ENCODE data around the gene CEBPE.

CEBPE gene

GRCh38 chr14:23121361-23121771 is 2.3 kb upstream of the CEBPE start:
- H3K9ac ChIP-seq (ENCODE audit: low read length) = no peak overlapping the region
- H3K79me2 ChIP-seq (ENCODE audit: insufficient read depth, low read length) = no peaks in the 10 kb centered on the region
- H4K20me1 ChIP-seq (ENCODE audit: low read depth, low read length) = no peaks in the 10 kb centered on the region
- no peaks in the 10 kb centered on the region for H3K9me3 ChIP-seq (ENCODE audit: insufficient read depth, low read length)
- H3F3A ChIP-seq (ENCODE audit: insufficient read depth) = no peaks in the 10 kb centered on the region
- H3K27ac ChIP-seq (ENCODE audit: low read depth, low read length) = no peak overlapping the region
- H3K4me3 ChIP-seq (ENCODE audit: insufficient read depth, low read length, poor library complexity, severe bottlenecking) = no peak overlapping the region
- H3K9me2 ChIP-seq (replicated peaks; ENCODE audit: insufficient read depth, low read length) = no peaks in the 10 kb centered on the region
- peak overlapping the region; percentile 6 for H2AFZ ChIP-seq (ENCODE audit: low read depth, low read length, severe bottlenecking)
- TF ChIP-seq EZH2phosphoT487 (conservative IDR thresholded peaks at IDR 0.05; ENCODE audit: low read length) (no peak), CTCF (IDR thresholded peaks at IDR 0.05; ENCODE audit: insufficient read depth, low read length, poor library complexity, severe bottlenecking) (no peak)
- H3K36me3 ChIP-seq (ENCODE audit: low read length) = no peaks in the 10 kb centered on the region
- H3K27me3 ChIP-seq (ENCODE audit: low read length) = no peaks in the 10 kb centered on the region
- H3K4me2 ChIP-seq (ENCODE audit: low read depth, low read length, poor library complexity, severe bottlenecking) = no peak overlapping the region

GRCh38 chr14:23120541-23121251 is 1.6 kb upstream of the CEBPE start:
- Histone ChIP-seq H3K4me2 (ENCODE audit: low read depth, low read length, poor library complexity, severe bottlenecking) (no peak overlapping the region), H3K4me3 (ENCODE audit: insufficient read depth, low read length, poor library complexity, severe bottlenecking) (no peak overlapping the region), H3K27ac (ENCODE audit: low read depth, low read length) (no peak overlapping the region), H4K20me1 (ENCODE audit: low read depth, low read length) (no peaks in the 10 kb centered on the region), H3K9me3 (ENCODE audit: insufficient read depth, low read length) (no peaks in the 10 kb centered on the region), H3K36me3 (ENCODE audit: low read length) (no peaks in the 10 kb centered on the region), H3F3A (ENCODE audit: insufficient read depth) (no peaks in the 10 kb centered on the region), H3K9me2 (replicated peaks; ENCODE audit: insufficient read depth, low read length) (no peaks in the 10 kb centered on the region), H2AFZ (ENCODE audit: low read depth, low read length, severe bottlenecking) (peak overlapping the region; percentile 6), H3K79me2 (ENCODE audit: insufficient read depth, low read length) (no peaks in the 10 kb centered on the region), H3K27me3 (ENCODE audit: low read length) (no peaks in the 10 kb centered on the region), H3K9ac (ENCODE audit: low read length) (no peak overlapping the region)
- TF ChIP-seq CTCF (IDR thresholded peaks at IDR 0.05; ENCODE audit: insufficient read depth, low read length, poor library complexity, severe bottlenecking) = peak; percentile 100
- TF ChIP-seq EZH2phosphoT487 (conservative IDR thresholded peaks at IDR 0.05; ENCODE audit: low read length) = no peak

GRCh38 chr14:23119363-23120327 is 590 bp upstream of the CEBPE start:
- Histone ChIP-seq H4K20me1 (ENCODE audit: low read depth, low read length) (no peaks in the 10 kb centered on the region), H3K9me2 (replicated peaks; ENCODE audit: insufficient read depth, low read length) (no peaks in the 10 kb centered on the region), H3K9ac (ENCODE audit: low read length) (no peak overlapping the region), H3F3A (ENCODE audit: insufficient read depth) (no peaks in the 10 kb centered on the region), H3K27ac (ENCODE audit: low read depth, low read length) (no peak overlapping the region), H3K36me3 (ENCODE audit: low read length) (no peaks in the 10 kb centered on the region), H3K9me3 (ENCODE audit: insufficient read depth, low read length) (no peaks in the 10 kb centered on the region), H3K79me2 (ENCODE audit: insufficient read depth, low read length) (no peaks in the 10 kb centered on the region), H2AFZ (ENCODE audit: low read depth, low read length, severe bottlenecking) (no peak overlapping the region), H3K27me3 (ENCODE audit: low read length) (no peaks in the 10 kb centered on the region), H3K4me3 (ENCODE audit: insufficient read depth, low read length, poor library complexity, severe bottlenecking) (no peak overlapping the region), H3K4me2 (ENCODE audit: low read depth, low read length, poor library complexity, severe bottlenecking) (no peak overlapping the region)
- no peak for TF ChIP-seq CTCF (IDR thresholded peaks at IDR 0.05; ENCODE audit: insufficient read depth, low read length, poor library complexity, severe bottlenecking)
- TF ChIP-seq EZH2phosphoT487 (conservative IDR thresholded peaks at IDR 0.05; ENCODE audit: low read length) = no peak

Data from SU-DHL-6 (cell line).